Activated CD4-positive, alpha-beta T cell treated with anti-CD3 and anti-CD28 coated beads, Interleukin-2, amount 50 U/mL, for 48 hours (primary cell): ENCODE data around the gene DUSP18.
A peak's percentile ranks its signal among the peaks of the same experiment; 100 is the strongest.
"Not testable (repeated sequence)": the region's sequence is repeated elsewhere in the genome, so short reads cannot be mapped to it uniquely, and the experiment has no call there.

Experiments
- DNase-seq, 2 experiments: peaks; one replicate each; pipeline ENCODE4 v3.0.0-alpha.2; 2020

DUSP18 gene

GRCh38 chr22:30667494-30668385 lies at the start of gene DUSP18:
Gene DUSP18, minus strand, starts transcription at chr22:30667875. Its CDS starts 3,872 bp downstream, at chr22:30664003.
- DNase-seq: peak; percentile 94 to 96

- DNase-seq: no peak
Observed at GRCh38 chr22:30714062-30714461, 46.4 kb upstream of the DUSP18 start.

GRCh38 chr22:30712094-30712493 lies 44.4 kb upstream of the DUSP18 start:
- DNase-seq: no peak

GRCh38 chr22:30709980-30710379 lies 42.3 kb upstream of the DUSP18 start:
- DNase-seq: not testable (repeated sequence)

- peak in 1 of 2 experiments; percentile 17 for DNase-seq
Observed at GRCh38 chr22:30705710-30706651, 38.3 kb upstream of the DUSP18 start.

- DNase-seq: no peak
Observed at GRCh38 chr22:30704978-30705377, 37.3 kb upstream of the DUSP18 start.

GRCh38 chr22:30702856-30703255 lies 35.2 kb upstream of the DUSP18 start:
- DNase-seq: no peak

- DNase-seq: no peak
Observed at GRCh38 chr22:30701872-30702271, 34.2 kb upstream of the DUSP18 start.

- DNase-seq: no peak
Observed at GRCh38 chr22:30697975-30698374, 30.3 kb upstream of the DUSP18 start.

- no peak for DNase-seq
Observed at GRCh38 chr22:30695871-30696655, 28.4 kb upstream of the DUSP18 start.

GRCh38 chr22:30695351-30695851 lies 27.7 kb upstream of the DUSP18 start:
- DNase-seq: no peak

GRCh38 chr22:30694640-30695350 lies 27.1 kb upstream of the DUSP18 start, which contains the start of gene OSBP2:
Gene OSBP2, plus strand, starts transcription at chr22:30694874. Its CDS starts 36 bp downstream, at chr22:30694910.
- peak; percentile 40 to 45 for DNase-seq

GRCh38 chr22:30694171-30694639 lies 26.5 kb upstream of the DUSP18 start:
- peak; percentile 63 to 71 for DNase-seq

- no peak for DNase-seq
Observed at GRCh38 chr22:30691204-30691603, 23.5 kb upstream of the DUSP18 start.

- DNase-seq: no peak
Observed at GRCh38 chr22:30689622-30690021, 21.9 kb upstream of the DUSP18 start.

- no peak for DNase-seq
Observed at GRCh38 chr22:30687358-30687757, 19.7 kb upstream of the DUSP18 start.

GRCh38 chr22:30685178-30685577 lies 17.5 kb upstream of the DUSP18 start:
- DNase-seq: no peak

- DNase-seq: no peak
Observed at GRCh38 chr22:30681831-30682230, 14.2 kb upstream of the DUSP18 start.

- DNase-seq: no peak
Observed at GRCh38 chr22:30680991-30681770, 13.5 kb upstream of the DUSP18 start.

GRCh38 chr22:30679895-30680690 lies 12.4 kb upstream of the DUSP18 start:
- not testable (repeated sequence) for DNase-seq
